ENCODE results near the gene NME4.

Gene NME4

GRCh38 chr16:363766-364490 is 33.1 kb upstream of the NME4 start:
- no peak for DNase-seq (ENCODE audit: low read depth)

DNA sequence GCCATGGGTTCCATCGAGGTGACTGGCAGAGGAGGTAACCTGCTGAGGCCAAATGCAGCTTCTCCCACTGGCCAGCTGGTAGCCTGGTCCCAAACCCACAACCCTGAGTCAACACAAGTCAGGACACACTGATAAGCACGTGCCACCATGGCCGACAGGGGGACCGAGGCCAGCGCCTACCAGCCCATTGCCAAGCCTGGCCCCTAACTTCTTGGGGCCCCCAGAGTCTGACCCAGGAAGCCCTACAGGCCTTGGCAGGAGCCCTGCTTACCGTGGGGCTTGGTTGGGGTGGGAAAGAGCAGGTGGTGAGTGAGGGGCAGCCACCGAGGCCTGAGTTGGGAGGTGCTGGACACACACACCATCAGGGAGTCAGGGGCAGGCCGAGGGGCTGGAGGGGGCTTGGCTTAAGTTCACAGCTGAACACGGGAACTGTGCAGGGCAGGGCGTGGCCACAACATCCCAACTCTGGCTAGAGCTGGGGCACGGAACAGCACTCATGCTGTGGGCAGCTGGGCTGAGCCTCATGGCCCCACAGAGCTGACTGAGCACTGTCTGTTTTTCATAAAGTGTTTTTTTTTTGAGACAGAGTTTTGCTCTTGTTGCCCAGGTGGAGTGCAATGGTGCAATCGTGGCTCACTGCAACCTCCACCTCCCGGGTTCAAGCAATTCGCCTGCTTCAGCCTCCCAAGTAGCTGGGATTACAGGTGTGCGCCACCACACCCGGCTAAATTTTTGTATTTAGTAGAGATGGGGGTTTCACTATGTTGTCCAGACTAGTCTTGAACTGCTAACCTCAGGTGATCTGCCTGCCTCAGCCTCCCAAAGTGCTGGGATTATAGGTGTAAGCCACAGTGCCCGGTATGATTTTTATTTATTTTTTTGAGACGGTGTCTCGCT is 32.2 kb upstream of the NME4 start:
- DNase-seq (ENCODE audit: low read depth), result no peak

DNA sequence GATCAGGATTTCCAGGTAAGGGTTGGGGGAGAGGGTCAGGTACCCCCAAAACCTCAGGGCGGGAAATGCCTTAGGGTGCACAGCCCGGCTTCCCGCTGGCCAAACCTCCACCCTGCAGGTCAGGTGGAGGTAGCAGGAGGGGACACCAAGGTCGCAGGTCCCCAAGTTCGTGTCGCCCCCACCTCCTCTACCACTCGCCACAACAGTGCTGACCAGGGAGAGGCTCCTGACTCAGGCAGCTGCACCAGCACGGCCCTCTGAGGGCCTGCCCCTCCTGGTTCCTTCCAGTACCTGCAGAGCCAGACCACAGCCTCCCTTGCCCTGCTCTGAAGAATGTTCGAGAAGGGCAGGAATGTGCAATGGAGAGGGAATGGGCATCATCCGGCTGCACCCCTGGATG is 30.5 kb upstream of the NME4 start:
- DNase-seq (ENCODE audit: low read depth), result no peak

GRCh38 chr16:367333-367903 is 29.6 kb upstream of the NME4 start:
- no peak for DNase-seq (ENCODE audit: low read depth)

DNA sequence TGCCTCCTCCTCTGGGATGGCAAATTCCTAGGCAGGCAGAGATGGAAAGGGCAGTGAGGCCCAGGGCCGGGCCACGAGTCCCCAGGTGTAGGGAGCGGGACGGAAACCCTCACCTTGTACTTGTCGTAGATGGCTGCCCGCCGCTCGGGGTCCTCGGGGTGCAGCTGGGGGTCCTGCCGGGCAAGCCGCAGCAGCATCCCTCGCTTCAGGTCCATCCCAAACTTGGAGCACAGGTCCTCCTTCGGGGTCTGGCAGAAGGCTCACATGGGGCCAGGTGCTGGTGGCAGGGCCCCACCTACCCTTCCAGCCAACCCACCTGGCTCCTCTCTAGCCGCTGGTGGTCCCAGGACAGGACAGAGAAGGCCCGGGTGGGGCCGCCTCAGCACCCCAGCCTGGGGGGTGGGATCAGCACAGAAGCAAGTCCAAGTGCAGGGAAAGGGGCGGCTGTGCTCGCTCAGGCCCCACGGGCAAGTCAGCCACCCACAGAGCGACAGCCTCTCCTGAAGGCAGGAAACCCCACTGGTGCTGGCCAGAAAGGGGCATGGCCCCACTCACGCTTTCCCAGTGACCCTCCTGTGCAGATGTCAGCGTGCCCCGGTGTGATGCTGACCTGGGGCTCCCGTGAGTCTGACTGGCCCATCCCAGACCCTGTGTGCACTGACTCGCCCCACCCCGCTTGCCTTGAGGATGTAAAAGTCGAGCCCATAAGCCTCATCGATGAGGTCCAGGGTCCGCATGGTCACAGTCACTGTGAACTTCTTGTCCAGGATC is 28.4 kb upstream of the NME4 start:
- DNase-seq (ENCODE audit: low read depth), result no peak

GRCh38 chr16:369275-369865 is 27.6 kb upstream of the NME4 start:
- DNase-seq (ENCODE audit: low read depth), result no peak

DNA sequence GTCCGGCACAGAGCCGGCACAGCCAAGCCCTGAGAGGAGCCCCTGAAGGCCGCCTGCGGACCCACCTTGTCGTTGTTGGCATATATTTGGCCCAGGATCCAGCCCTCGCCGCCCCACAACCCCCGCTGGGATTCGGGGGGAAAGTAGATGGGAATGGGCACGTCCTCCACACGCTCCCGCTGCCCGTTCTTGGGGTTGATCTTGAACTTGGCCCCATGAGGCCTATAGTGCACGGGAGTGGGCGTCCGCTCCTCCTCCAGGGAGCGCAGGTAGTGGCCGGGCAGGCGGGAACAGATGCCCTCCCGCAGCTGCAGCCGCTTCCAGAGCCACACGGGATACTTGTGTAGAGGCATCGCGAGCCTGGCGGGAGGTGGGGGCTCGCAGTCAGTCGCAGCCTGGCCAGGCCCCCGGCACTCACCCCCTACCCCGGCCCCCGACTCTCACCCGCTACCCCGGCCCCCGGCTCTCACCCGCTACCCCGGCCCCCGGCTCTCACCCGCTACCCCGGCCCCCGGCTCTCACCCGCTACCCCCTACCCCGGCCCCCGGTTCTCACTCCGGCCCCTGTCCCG is 27.0 kb upstream of the NME4 start:
- no peak for DNase-seq (ENCODE audit: low read depth)

DNA sequence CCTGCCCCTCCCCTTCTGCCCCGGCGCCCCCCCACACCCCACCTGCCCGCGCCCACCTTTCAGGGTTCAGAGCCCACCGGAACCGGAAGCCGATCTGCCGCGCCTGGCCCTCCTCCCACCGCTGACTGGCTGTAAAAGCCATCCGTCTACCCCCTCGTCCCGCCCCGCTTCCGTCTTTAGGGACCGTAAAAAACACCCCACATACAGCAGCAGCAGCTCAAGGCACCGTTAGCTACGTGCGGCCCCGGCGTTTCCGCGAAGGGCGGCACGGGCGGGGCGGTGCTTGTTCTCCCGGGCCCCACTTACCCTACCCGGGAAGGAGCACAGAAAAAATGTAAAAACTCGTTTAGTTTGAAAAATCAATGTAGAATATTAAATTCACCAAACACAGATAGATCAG is 26.6 kb upstream of the NME4 start, which contains the start of gene MRPL28:
TSS of gene MRPL28 (minus strand) at position 96 of the 400 bp plus-strand sequence. CDS start 320 bp downstream, outside the sequence.
- DNase-seq (ENCODE audit: low read depth), result peak; percentile 89

DNA sequence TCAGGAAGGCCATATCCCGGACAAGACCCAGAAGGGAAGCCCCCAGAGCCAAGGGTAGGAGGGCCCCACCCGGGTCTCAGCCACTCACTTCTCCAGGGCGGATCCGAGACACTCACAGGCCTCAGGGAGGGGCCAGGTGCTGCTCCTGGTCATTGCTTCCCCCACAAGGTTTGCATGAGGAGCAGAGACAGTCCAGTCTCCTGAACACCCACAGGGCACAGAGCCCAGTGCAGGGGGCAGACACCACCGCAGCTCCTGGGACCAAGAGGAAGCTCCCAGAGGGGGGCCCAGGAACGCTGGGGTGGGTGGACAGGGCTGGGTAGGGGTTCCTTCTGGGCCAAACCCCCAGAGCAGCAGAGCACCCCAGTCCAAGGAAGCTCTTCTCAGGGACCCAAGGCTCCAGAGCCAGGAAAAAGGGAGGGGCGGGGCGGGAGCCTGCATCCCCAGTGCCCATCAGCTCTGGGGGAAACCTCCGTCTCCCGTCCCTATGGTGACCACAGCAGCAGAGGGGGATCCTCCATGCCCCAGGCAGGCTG is 26.0 kb upstream of the NME4 start:
- no peak for DNase-seq (ENCODE audit: low read depth)

- no peak for DNase-seq (ENCODE audit: low read depth)
Observed at GRCh38 chr16:371515-372301, 25.3 kb upstream of the NME4 start.

- DNase-seq (ENCODE audit: low read depth), result no peak
Observed at GRCh38 chr16:372302-372983, 24.6 kb upstream of the NME4 start.

DNA sequence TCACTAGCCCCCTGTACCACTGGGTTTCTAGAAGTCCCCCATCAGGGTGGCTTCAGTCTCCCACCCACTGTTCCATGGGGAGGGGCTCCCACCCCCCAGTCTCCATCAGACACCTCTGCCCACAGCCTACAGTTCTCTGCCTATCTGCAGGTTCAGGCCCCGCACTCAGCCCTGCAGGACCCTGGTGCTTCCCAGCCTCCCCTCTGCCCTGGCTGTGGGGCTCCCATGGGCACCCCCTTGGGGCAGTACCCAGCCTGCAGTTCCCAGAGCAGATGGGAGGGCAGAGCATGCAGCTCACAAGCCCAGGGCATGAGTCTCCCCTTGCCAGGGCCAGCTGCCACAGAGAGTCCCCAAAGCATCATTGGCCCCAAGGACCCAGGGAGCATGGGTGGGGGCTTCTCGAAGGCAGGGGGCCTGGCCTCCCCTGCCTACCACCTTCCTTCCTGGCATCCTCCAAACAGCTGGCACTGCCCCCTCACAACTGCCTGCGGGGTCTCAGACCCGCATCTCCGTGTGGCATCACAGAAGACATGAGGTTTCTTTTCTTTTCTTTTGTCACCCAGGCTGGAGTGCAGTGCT is 23.9 kb upstream of the NME4 start:
- no peak for DNase-seq (ENCODE audit: low read depth)

DNA sequence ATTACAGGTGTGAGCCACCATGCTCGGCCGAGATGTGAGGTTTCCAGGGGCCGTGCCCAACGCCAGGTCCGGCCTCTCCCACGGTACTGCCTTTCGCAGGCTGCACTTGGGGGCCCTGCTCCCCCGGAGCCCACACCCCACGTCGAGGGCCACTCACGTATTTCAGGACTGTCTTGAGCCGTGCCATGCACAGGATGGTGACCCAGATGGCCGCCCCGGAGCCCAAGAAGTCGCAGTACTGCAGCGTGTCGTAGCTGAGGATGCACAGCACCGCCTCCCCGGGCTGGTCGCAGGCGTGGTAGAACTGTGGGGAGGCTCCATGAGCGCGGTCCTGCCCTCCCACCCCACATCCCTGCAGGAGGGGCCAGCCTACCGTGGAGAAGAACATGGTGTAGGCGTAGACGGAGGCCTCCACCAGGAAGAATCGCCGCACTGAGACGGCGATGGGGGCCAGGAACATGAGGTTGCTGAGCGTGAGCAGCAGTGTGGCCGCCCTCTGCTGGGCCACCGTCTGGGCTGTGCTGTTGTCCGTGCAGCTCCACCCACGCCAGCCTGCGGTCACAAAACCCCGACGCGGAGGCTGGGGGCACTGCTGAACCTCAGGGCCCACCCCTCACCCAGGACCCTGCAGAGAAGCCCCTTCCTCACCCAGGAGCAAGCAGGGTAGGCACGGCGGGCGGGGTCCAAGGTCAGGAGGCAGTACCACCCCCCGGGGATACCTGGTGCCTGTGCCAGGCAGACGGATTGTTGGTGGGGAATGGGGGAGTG is 23.0 kb upstream of the NME4 start:
- DNase-seq (ENCODE audit: low read depth), result no peak

- no peak for DNase-seq (ENCODE audit: low read depth)
Observed at GRCh38 chr16:374616-374926, 22.4 kb upstream of the NME4 start.

DNA sequence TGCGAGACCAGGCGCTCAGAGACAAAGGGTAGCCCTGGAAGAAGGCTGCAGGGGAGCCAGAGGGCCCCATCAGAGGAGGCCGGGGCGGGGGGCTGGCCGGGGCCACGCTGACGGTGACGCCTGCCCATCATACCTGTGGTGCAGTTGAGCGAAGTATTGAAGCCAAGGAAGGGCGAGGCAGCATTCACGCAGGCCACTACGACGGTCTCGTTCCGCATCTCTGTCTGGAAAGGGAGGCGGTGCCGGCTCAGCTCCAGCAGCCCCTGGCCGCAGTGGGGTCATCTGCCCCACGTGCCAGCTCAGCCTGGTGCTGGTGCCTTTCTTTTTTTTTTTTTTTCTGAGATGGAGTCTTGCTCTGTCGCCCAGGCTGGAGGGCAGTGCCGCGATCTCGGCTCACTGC is 21.8 kb upstream of the NME4 start:
- no peak for DNase-seq (ENCODE audit: low read depth)

GRCh38 chr16:375927-376816 is 20.8 kb upstream of the NME4 start:
- DNase-seq (ENCODE audit: low read depth), result no peak

- no peak for DNase-seq (ENCODE audit: low read depth)
Observed at GRCh38 chr16:376817-377418, 20.1 kb upstream of the NME4 start.
